ENCODE measurements around the gene ZNF343.

DNA sequence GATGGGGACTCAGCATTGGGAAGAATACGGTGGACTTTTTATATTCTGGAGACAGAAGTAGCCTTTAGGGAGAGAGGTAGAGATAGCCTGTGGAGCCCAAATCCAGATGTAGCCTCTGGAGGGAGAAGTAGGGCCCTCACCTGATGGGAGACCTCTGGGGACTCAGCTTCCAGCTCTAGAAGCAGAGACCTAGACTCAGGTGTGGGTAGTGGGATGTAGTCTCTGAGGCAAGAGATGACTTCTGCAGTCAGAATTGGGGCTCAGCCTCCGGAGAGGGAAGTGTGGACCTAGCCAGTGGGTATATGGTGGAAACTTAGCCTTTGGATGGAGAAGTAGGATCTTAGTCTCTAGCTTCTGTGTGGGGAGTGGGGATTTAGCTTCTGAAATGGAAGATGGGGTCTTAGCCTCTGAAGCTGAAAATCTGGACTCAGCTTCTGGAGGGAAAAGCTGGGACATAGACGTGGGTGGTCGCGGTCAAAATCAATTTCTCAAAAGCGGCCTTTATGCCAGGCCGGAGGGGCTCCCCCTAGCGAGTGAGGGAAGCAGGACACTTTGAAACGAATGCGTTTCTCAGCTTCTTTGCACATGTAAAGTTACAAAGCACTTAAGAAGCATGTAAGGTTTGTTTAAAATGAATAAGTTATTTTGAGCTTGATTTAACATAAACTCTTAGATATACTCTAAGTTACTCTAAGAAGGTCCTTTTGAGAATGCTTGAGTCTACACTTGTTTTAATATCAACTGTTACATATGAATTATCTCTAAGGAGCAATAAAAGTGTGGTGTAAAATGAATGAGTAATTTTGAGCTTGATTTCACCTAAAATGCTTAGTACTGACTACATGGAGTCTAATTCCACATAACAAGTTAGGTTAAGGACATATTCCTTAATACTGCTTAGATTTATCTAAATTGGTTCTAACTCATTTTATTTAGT, 12.9 kb upstream of the ZNF343 start:
- TF ChIP-seq POLR2AphosphoS5 (IDR thresholded peaks at IDR 0.05; ENCODE audit: low read depth, low read length) (no peak), CHD2 (IDR thresholded peaks at IDR 0.05; ENCODE audit: low read length, partially characterized antibody) (no peak), FOXM1 (IDR thresholded peaks at IDR 0.05; ENCODE audit: low read depth) (no peak)
- TF ChIP-seq, protein P1, sequence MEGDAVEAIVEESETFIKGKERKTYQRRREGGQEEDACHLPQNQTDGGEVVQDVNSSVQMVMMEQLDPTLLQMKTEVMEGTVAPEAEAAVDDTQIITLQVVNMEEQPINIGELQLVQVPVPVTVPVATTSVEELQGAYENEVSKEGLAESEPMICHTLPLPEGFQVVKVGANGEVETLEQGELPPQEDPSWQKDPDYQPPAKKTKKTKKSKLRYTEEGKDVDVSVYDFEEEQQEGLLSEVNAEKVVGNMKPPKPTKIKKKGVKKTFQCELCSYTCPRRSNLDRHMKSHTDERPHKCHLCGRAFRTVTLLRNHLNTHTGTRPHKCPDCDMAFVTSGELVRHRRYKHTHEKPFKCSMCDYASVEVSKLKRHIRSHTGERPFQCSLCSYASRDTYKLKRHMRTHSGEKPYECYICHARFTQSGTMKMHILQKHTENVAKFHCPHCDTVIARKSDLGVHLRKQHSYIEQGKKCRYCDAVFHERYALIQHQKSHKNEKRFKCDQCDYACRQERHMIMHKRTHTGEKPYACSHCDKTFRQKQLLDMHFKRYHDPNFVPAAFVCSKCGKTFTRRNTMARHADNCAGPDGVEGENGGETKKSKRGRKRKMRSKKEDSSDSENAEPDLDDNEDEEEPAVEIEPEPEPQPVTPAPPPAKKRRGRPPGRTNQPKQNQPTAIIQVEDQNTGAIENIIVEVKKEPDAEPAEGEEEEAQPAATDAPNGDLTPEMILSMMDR (IDR thresholded peaks at IDR 0.05) = peak; percentile 80

All from SK-N-SH (cell line).